HG03108 (cell line): ENCODE data around the gene COQ5.

ENCODE experiments used
- ATAC-seq: cut with Tn5 transposase; IDR thresholded peaks from one replicate; pipeline ENCODE4 v1.9.1; 2021; ENCODE audit warnings: moderate library complexity; ENCODE audit not compliant: unreplicated experiment

Gene COQ5

GRCh38 chr12:120457133-120457532 lies 71.8 kb downstream of the COQ5 start:
- no peak for ATAC-seq

- ATAC-seq: no peak
Observed at GRCh38 chr12:120455302-120455701, 73.7 kb downstream of the COQ5 start.

GRCh38 chr12:120453977-120454376 lies 75.0 kb downstream of the COQ5 start:
- ATAC-seq: no peak
